Keratinocyte (primary cell): ENCODE data around the gene OR2L5. TPM values are rescaled to one million over a fixed set of nuclear protein-coding genes. Genes with fewer than 3 reads are reported as not detected.

Source experiments
- DNase-seq: peaks from one replicate; pipeline ENCODE4 v3.0.0-alpha.2; 2011; ENCODE audit warnings: low read depth, missing footprints, low spot score
- FAIRE-seq: peaks from 2 replicates; lab custom pipeline; 2011; peaks lifted over from hg19 to GRCh38; lab: Jason Lieb, UNC
- H2AFZ ChIP-seq: 2 replicates; pipeline ENCODE4 v1.6.0; 2012; ENCODE audit warnings: low read length, control low read depth, inconsistent platforms; ENCODE audit not compliant: control insufficient read depth
- H3K27ac ChIP-seq: 2 replicates; pipeline ENCODE4 v1.5.1; 2011; ENCODE audit warnings: low read length; ENCODE audit not compliant: control insufficient read depth, insufficient read depth
- H3K27me3 ChIP-seq: 3 replicates; pipeline ENCODE4 v1.6.0; 2011; ENCODE audit warnings: low read length; ENCODE audit not compliant: control insufficient read depth, insufficient read depth; ENCODE audit errors: extremely low read depth
- H3K36me3 ChIP-seq, 2 experiments: 2 replicates in 1 of 2; 3 replicates in 1 of 2; pipeline ENCODE4 v1.5.1; 2011; ENCODE audit warnings: low read length in 2 of 2, mild to moderate bottlenecking in 1 of 2; ENCODE audit not compliant: control insufficient read depth in 2 of 2, insufficient read depth in 2 of 2; ENCODE audit errors: extremely low read depth in 1 of 2
- H3K4me1 ChIP-seq: 3 replicates; pipeline ENCODE4 v1.5.1; 2011; ENCODE audit warnings: low read length; ENCODE audit not compliant: control insufficient read depth, insufficient read depth; ENCODE audit errors: extremely low read depth
- H3K4me2 ChIP-seq: 3 replicates; pipeline ENCODE4 v1.6.0; 2011; ENCODE audit warnings: low read depth, low read length; ENCODE audit not compliant: control insufficient read depth, insufficient read depth; ENCODE audit errors: extremely low read depth
- H3K4me3 ChIP-seq, 3 experiments: fragments of 200-600 bp in 1 of 3; sonication (generic) in 1 of 3; 2 replicates in 2 of 3; 3 replicates in 1 of 3; pipeline ENCODE4 v1.5.1; 2011 to 2016; ENCODE audit warnings: low read length in 3 of 3, mild to moderate bottlenecking in 3 of 3, control low read depth in 2 of 3, inconsistent platforms in 1 of 3, low read depth in 1 of 3, mixed read lengths in 1 of 3, mixed run types in 1 of 3, moderate library complexity in 1 of 3; ENCODE audit not compliant: control insufficient read depth in 2 of 3, insufficient read depth in 2 of 3; ENCODE audit errors: extremely low read depth in 1 of 3
- H3K79me2 ChIP-seq: 2 replicates; pipeline ENCODE4 v1.6.0; 2012; ENCODE audit warnings: low read length; ENCODE audit not compliant: control insufficient read depth, insufficient read depth
- H3K9ac ChIP-seq: 3 replicates; pipeline ENCODE4 v1.6.0; 2011; ENCODE audit warnings: low read length; ENCODE audit not compliant: control insufficient read depth, insufficient read depth; ENCODE audit errors: extremely low read depth
- H3K9me1 ChIP-seq: 3 replicates; pipeline ENCODE4 v1.6.0; 2011; ENCODE audit warnings: low read length; ENCODE audit not compliant: control insufficient read depth, insufficient read depth; ENCODE audit errors: extremely low read depth
- H3K9me3 ChIP-seq: 2 replicates; pipeline ENCODE4 v1.5.1; 2012; ENCODE audit warnings: low read depth, low read length; ENCODE audit not compliant: control insufficient read depth
- H4K20me1 ChIP-seq: 3 replicates; pipeline ENCODE4 v1.6.0; 2011; ENCODE audit warnings: low read length; ENCODE audit not compliant: control insufficient read depth, insufficient read depth; ENCODE audit errors: extremely low read depth
- CTCF ChIP-seq, 3 experiments: IDR thresholded peaks in 1 of 3; conservative IDR thresholded peaks in 1 of 3; optimal IDR thresholded peaks in 1 of 3; 2 replicates in 2 of 3; 3 replicates in 1 of 3; pipeline versions ENCODE3 to v1.5.1; 2011; ENCODE audit warnings: low read length in 3 of 3, mild to moderate bottlenecking in 3 of 3, moderate library complexity in 2 of 3, control low read depth in 1 of 3, inconsistent platforms in 1 of 3; ENCODE audit not compliant: insufficient read depth in 2 of 3; ENCODE audit errors: extremely low read depth in 1 of 3
- EZH2 ChIP-seq: IDR thresholded peaks from one replicate; pipeline ENCODE4 v1.6.1; 2012; ENCODE audit warnings: inconsistent platforms, mild to moderate bottlenecking, low read length, moderate library complexity
- dilution Hi-C: fragments of 300-500 bp; cut with MboI; formaldehyde crosslinking; loops from one replicate; pipeline ENCODE4 v1.7.0; 2020; ENCODE audit warnings: low sequenced_read_pairs; ENCODE audit not compliant: extremely low pct_ligation_motif_present
- polyA plus RNA-seq, 5 experiments: library from polyadenylated mRNA; depleted of rRNA in 3 of 5; stranded (reverse) in 3 of 5; stranded (forward) in 1 of 5; unstranded in 1 of 5; fragments of >200 nt; gene quantifications; 1 replicate in 1 of 5; 2 replicates in 3 of 5; 3 replicates in 1 of 5; pipeline versions ENCODE4 v1.2.1 to v1.2.3, GENCODE V29; 2011 to 2012; ENCODE audit warnings: missing spikeins in 2 of 5, low read depth in 1 of 5, low replicate concordance in 1 of 5

The OR2L5 gene
- polyA plus RNA-seq, 1 donor (not counting 4 experiments of a cell fraction or from before 2014, with no cell fraction given): not detected

GRCh38 chr1:248015803-248016202 is 2.3 kb downstream of the OR2L5 start:
- H3K27me3 ChIP-seq: no peaks in the 10 kb centered on the region
- no peaks in the 10 kb centered on the region for H3K9me3 ChIP-seq
- TF ChIP-seq CTCF (optimal IDR thresholded peaks at IDR 0.05 in 1 of 3, IDR thresholded peaks at IDR 0.05 in 1 of 3, conservative IDR thresholded peaks at IDR 0.05 in 1 of 3; ENCODE audit: extremely low read depth in 1 of 3, insufficient read depth in 2 of 3, low read length in 3 of 3) (no peak), EZH2 (no peak)
- no peak overlapping the region for H2AFZ ChIP-seq
- FAIRE-seq (no peak), DNase-seq (no peak)
- no peaks in the 10 kb centered on the region for H4K20me1 ChIP-seq
- no peak overlapping the region for H3K27ac ChIP-seq
- no peak overlapping the region for H3K4me3 ChIP-seq
- H3K4me2 ChIP-seq: no peak overlapping the region
- H3K36me3 ChIP-seq: no peaks in the 10 kb centered on the region
- H3K79me2 ChIP-seq: no peaks in the 10 kb centered on the region
- no peak overlapping the region for H3K9ac ChIP-seq
- no peaks in the 10 kb centered on the region for H3K4me1 ChIP-seq
- H3K9me1 ChIP-seq: no peaks in the 10 kb centered on the region
- dilution Hi-C loops: no loop called here

GRCh38 chr1:248029770-248030169 is 16.3 kb downstream of the OR2L5 start, which contains the start of gene OR2L2:
OR2L2 (plus strand) TSS chr1:248030070; CDS start chr1:248038268, 8,198 bp downstream.
- Histone ChIP-seq H3K27me3 (no peaks in the 10 kb centered on the region), H3K79me2 (no peaks in the 10 kb centered on the region), H3K36me3 (no peaks in the 10 kb centered on the region), H4K20me1 (no peaks in the 10 kb centered on the region), H2AFZ (no peak within 1 kb of the TSS), H3K9ac (no peak within 1 kb of the TSS), H3K4me3 (no peak within 1 kb of the TSS), H3K9me3 (no peaks in the 10 kb centered on the region), H3K27ac (no peak within 1 kb of the TSS), H3K9me1 (no peaks in the 10 kb centered on the region), H3K4me1 (no peaks in the 10 kb centered on the region), H3K4me2 (no peak within 1 kb of the TSS)
- no peak for TF ChIP-seq EZH2
- TF ChIP-seq CTCF (optimal IDR thresholded peaks at IDR 0.05 in 1 of 3, IDR thresholded peaks at IDR 0.05 in 1 of 3, conservative IDR thresholded peaks at IDR 0.05 in 1 of 3; ENCODE audit: extremely low read depth in 1 of 3, insufficient read depth in 2 of 3, low read length in 3 of 3): no peak
- dilution Hi-C loops: no loop called here
- FAIRE-seq (no peak), DNase-seq (no peak)
